ENCODE measurements around the gene KRT80. TPM values are rescaled to one million over a fixed set of nuclear protein-coding genes. Genes with fewer than 3 reads are reported as not detected.

Gene KRT80
- total and polyA plus RNA-seq, 2 experiments from 2014 or later: not detected

DNA sequence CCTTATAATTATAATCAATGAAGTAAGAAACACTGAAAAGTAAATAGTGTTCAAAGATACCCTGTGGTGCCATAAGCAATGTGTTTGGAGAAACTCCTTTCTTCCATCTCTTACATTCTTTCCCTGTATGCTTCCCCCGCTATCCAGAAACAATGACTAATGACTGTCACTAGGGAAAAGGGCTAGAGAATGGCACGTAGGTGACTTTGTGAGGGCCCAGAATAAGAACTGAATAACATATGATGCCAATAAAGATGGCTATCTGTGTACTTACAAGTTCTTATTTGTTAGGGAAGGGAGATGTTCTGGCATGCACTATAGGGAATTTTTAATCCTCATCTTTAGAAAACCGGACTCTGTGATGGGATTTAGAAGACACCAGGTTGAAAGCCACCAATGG, 36.6 kb upstream of the KRT80 start:
- Mint-ChIP-seq H3K27ac (no peak overlapping the region), H3K4me1 (peaks cover 25% of the 10 kb centered on the region)
- no peak for ATAC-seq

More for the DNA sequence above, 36.6 kb upstream of the KRT80 start:
- H3K79me2 ChIP-seq (replicated peaks; ENCODE audit: insufficient read depth): no peaks in the 10 kb centered on the region
- no peak for DNase-seq (ENCODE audit: low spot score)
- Mint-ChIP-seq H3K9me3 (no peaks in the 10 kb centered on the region), H3K27me3 (ENCODE audit: insufficient read depth, low read depth, poor library complexity) (peaks cover 29% of the 10 kb centered on the region), H3K4me3 (no peak overlapping the region), H3K36me3 (ENCODE audit: low read depth) (no peaks in the 10 kb centered on the region)
- H3K36me3 ChIP-seq (ENCODE audit: insufficient read depth): no peaks in the 10 kb centered on the region
- no peak overlapping the region for H3K27ac ChIP-seq (ENCODE audit: low read depth)
- peaks cover 12% of the 10 kb centered on the region for H3K4me1 ChIP-seq (ENCODE audit: insufficient read depth)
- H3K9me2 ChIP-seq (ENCODE audit: insufficient read depth): no peaks in the 10 kb centered on the region
- TF ChIP-seq, protein P1, sequence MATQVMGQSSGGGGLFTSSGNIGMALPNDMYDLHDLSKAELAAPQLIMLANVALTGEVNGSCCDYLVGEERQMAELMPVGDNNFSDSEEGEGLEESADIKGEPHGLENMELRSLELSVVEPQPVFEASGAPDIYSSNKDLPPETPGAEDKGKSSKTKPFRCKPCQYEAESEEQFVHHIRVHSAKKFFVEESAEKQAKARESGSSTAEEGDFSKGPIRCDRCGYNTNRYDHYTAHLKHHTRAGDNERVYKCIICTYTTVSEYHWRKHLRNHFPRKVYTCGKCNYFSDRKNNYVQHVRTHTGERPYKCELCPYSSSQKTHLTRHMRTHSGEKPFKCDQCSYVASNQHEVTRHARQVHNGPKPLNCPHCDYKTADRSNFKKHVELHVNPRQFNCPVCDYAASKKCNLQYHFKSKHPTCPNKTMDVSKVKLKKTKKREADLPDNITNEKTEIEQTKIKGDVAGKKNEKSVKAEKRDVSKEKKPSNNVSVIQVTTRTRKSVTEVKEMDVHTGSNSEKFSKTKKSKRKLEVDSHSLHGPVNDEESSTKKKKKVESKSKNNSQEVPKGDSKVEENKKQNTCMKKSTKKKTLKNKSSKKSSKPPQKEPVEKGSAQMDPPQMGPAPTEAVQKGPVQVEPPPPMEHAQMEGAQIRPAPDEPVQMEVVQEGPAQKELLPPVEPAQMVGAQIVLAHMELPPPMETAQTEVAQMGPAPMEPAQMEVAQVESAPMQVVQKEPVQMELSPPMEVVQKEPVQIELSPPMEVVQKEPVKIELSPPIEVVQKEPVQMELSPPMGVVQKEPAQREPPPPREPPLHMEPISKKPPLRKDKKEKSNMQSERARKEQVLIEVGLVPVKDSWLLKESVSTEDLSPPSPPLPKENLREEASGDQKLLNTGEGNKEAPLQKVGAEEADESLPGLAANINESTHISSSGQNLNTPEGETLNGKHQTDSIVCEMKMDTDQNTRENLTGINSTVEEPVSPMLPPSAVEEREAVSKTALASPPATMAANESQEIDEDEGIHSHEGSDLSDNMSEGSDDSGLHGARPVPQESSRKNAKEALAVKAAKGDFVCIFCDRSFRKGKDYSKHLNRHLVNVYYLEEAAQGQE (IDR thresholded peaks at IDR 0.05; ENCODE audit: unreplicated experiment): no peak
- TF ChIP-seq EZH2phosphoT487 (IDR thresholded peaks at IDR 0.05; ENCODE audit: unreplicated experiment) (no peak), STAT1 (IDR thresholded peaks at IDR 0.05; ENCODE audit: unreplicated experiment) (no peak), NANOG (IDR thresholded peaks at IDR 0.05; ENCODE audit: borderline replicate concordance) (no peak), ZNF331 (CRISPR knock-in tag; IDR thresholded peaks at IDR 0.05; ENCODE audit: low read depth) (no peak), ZNF114 (CRISPR knock-in tag; IDR thresholded peaks at IDR 0.05) (no peak)
- TF ChIP-seq, protein P2, sequence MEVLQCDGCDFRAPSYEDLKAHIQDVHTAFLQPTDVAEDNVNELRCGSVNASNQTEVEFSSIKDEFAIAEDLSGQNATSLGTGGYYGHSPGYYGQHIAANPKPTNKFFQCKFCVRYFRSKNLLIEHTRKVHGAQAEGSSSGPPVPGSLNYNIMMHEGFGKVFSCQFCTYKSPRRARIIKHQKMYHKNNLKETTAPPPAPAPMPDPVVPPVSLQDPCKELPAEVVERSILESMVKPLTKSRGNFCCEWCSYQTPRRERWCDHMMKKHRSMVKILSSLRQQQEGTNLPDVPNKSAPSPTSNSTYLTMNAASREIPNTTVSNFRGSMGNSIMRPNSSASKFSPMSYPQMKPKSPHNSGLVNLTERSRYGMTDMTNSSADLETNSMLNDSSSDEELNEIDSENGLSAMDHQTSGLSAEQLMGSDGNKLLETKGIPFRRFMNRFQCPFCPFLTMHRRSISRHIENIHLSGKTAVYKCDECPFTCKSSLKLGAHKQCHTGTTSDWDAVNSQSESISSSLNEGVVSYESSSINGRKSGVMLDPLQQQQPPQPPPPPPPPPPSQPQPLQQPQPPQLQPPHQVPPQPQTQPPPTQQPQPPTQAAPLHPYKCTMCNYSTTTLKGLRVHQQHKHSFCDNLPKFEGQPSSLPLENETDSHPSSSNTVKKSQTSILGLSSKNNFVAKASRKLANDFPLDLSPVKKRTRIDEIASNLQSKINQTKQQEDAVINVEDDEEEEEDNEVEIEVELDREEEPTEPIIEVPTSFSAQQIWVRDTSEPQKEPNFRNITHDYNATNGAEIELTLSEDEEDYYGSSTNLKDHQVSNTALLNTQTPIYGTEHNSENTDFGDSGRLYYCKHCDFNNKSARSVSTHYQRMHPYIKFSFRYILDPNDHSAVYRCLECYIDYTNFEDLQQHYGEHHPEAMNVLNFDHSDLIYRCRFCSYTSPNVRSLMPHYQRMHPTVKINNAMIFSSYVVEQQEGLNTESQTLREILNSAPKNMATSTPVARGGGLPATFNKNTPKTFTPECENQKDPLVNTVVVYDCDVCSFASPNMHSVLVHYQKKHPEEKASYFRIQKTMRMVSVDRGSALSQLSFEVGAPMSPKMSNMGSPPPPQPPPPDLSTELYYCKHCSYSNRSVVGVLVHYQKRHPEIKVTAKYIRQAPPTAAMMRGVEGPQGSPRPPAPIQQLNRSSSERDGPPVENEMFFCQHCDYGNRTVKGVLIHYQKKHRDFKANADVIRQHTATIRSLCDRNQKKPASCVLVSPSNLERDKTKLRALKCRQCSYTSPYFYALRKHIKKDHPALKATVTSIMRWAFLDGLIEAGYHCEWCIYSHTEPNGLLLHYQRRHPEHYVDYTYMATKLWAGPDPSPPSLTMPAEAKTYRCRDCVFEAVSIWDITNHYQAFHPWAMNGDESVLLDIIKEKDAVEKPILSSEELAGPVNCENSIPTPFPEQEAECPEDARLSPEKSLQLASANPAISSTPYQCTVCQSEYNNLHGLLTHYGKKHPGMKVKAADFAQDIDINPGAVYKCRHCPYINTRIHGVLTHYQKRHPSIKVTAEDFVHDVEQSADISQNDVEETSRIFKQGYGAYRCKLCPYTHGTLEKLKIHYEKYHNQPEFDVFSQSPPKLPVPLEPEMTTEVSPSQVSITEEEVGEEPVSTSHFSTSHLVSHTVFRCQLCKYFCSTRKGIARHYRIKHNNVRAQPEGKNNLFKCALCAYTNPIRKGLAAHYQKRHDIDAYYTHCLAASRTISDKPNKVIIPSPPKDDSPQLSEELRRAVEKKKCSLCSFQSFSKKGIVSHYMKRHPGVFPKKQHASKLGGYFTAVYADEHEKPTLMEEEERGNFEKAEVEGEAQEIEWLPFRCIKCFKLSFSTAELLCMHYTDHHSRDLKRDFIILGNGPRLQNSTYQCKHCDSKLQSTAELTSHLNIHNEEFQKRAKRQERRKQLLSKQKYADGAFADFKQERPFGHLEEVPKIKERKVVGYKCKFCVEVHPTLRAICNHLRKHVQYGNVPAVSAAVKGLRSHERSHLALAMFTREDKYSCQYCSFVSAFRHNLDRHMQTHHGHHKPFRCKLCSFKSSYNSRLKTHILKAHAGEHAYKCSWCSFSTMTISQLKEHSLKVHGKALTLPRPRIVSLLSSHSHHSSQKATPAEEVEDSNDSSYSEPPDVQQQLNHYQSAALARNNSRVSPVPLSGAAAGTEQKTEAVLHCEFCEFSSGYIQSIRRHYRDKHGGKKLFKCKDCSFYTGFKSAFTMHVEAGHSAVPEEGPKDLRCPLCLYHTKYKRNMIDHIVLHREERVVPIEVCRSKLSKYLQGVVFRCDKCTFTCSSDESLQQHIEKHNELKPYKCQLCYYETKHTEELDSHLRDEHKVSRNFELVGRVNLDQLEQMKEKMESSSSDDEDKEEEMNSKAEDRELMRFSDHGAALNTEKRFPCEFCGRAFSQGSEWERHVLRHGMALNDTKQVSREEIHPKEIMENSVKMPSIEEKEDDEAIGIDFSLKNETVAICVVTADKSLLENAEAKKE (CRISPR knock-in tag; IDR thresholded peaks at IDR 0.05): no peak
- TF ChIP-seq, protein P3, sequence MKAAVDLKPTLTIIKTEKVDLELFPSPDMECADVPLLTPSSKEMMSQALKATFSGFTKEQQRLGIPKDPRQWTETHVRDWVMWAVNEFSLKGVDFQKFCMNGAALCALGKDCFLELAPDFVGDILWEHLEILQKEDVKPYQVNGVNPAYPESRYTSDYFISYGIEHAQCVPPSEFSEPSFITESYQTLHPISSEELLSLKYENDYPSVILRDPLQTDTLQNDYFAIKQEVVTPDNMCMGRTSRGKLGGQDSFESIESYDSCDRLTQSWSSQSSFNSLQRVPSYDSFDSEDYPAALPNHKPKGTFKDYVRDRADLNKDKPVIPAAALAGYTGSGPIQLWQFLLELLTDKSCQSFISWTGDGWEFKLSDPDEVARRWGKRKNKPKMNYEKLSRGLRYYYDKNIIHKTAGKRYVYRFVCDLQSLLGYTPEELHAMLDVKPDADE (IDR thresholded peaks at IDR 0.05): no peak
- TF ChIP-seq, protein P4, sequence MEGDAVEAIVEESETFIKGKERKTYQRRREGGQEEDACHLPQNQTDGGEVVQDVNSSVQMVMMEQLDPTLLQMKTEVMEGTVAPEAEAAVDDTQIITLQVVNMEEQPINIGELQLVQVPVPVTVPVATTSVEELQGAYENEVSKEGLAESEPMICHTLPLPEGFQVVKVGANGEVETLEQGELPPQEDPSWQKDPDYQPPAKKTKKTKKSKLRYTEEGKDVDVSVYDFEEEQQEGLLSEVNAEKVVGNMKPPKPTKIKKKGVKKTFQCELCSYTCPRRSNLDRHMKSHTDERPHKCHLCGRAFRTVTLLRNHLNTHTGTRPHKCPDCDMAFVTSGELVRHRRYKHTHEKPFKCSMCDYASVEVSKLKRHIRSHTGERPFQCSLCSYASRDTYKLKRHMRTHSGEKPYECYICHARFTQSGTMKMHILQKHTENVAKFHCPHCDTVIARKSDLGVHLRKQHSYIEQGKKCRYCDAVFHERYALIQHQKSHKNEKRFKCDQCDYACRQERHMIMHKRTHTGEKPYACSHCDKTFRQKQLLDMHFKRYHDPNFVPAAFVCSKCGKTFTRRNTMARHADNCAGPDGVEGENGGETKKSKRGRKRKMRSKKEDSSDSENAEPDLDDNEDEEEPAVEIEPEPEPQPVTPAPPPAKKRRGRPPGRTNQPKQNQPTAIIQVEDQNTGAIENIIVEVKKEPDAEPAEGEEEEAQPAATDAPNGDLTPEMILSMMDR (conservative IDR thresholded peaks at IDR 0.05; ENCODE audit: low read depth in 2 of 2): no peak
- no peaks in the 10 kb centered on the region for H3F3A ChIP-seq (replicated peaks; ENCODE audit: low read depth)
- H4K20me1 ChIP-seq (replicated peaks; ENCODE audit: insufficient read depth): no peaks in the 10 kb centered on the region
- H2AFZ ChIP-seq: no peak overlapping the region
- peaks cover 22% of the 10 kb centered on the region for H3K27me3 ChIP-seq (ENCODE audit: insufficient read depth)
- H3K4me3 ChIP-seq: no peak overlapping the region
- H3K4me2 ChIP-seq: no peak overlapping the region

Measured in GM23338 (cell line).